H9 (cell line): ENCODE data around the gene AMDHD2. TPM values are rescaled to one million over a fixed set of nuclear protein-coding genes. Genes with fewer than 3 reads are reported as not detected.
"Not testable (repeated sequence)": the region's sequence is repeated elsewhere in the genome, so short reads cannot be mapped to it uniquely, and the experiment has no call there.

Experiments
- DNase-seq: peaks from one replicate; pipeline ENCODE4 v3.0.0-alpha.2; 2017
- H2AFZ ChIP-seq: one replicate; pipeline ENCODE4 v1.6.1; 2013; ENCODE audit warnings: mild to moderate bottlenecking, low read length, control low read depth, moderate library complexity
- H2AK5ac ChIP-seq: 2 replicates; pipeline ENCODE4 v1.6.1; 2013; ENCODE audit warnings: low read length, control low read depth, mixed read lengths; ENCODE audit not compliant: insufficient read length
- H2BK120ac ChIP-seq: one replicate; pipeline ENCODE4 v1.6.1; 2013; ENCODE audit warnings: low read depth, mild to moderate bottlenecking, low read length, control low read depth, inconsistent platforms; ENCODE audit not compliant: poor library complexity, severe bottlenecking
- H2BK12ac ChIP-seq: 2 replicates; pipeline ENCODE4 v1.6.1; 2013; ENCODE audit warnings: low read length, control low read depth, mixed read lengths, low read depth; ENCODE audit not compliant: insufficient read length
- H2BK15ac ChIP-seq: 2 replicates; pipeline ENCODE4 v1.6.1; 2013; ENCODE audit warnings: low read depth, low read length, control low read depth
- H2BK20ac ChIP-seq: one replicate; pipeline ENCODE4 v1.6.1; 2013; ENCODE audit warnings: low read depth, mild to moderate bottlenecking, low read length, control low read depth, inconsistent platforms; ENCODE audit not compliant: poor library complexity, severe bottlenecking
- H2BK5ac ChIP-seq: 2 replicates; pipeline ENCODE4 v1.6.1; 2013; ENCODE audit warnings: low read length, control low read depth, mixed read lengths; ENCODE audit not compliant: insufficient read length
- H3K14ac ChIP-seq: 2 replicates; pipeline ENCODE4 v1.6.1; 2013; ENCODE audit warnings: low read length, control low read depth; ENCODE audit not compliant: insufficient read depth
- H3K18ac ChIP-seq: 2 replicates; pipeline ENCODE4 v1.6.1; 2013; ENCODE audit warnings: low read depth, mild to moderate bottlenecking, mixed read lengths, low read length, control low read depth; ENCODE audit not compliant: insufficient read length
- H3K23ac ChIP-seq: 2 replicates; pipeline ENCODE4 v1.6.1; 2013; ENCODE audit warnings: low read length, control low read depth, mixed read lengths, low read depth; ENCODE audit not compliant: insufficient read length
- H3K23me2 ChIP-seq: 2 replicates; pipeline ENCODE4 v1.6.1; 2013; ENCODE audit warnings: low read depth, mild to moderate bottlenecking, mixed read lengths, low read length, control low read depth; ENCODE audit not compliant: insufficient read length, poor library complexity, severe bottlenecking
- H3K27ac ChIP-seq: 2 replicates; pipeline ENCODE4 v1.5.1; 2013; ENCODE audit warnings: low read length, control low read depth, mixed read lengths, low read depth; ENCODE audit not compliant: insufficient read length
- H3K27me3 ChIP-seq: 2 replicates; pipeline ENCODE4 v1.6.1; 2013; ENCODE audit warnings: low read length, control low read depth, inconsistent platforms; ENCODE audit not compliant: insufficient read depth
- H3K4ac ChIP-seq: 2 replicates; pipeline ENCODE4 v1.6.1; 2013; ENCODE audit warnings: low read depth, mild to moderate bottlenecking, control low read depth, inconsistent platforms, low read length, moderate library complexity
- H3K4me1 ChIP-seq: 2 replicates; pipeline ENCODE4 v1.6.1; 2013; ENCODE audit warnings: low read length, control low read depth, inconsistent platforms; ENCODE audit not compliant: insufficient read depth
- H3K4me2 ChIP-seq: 2 replicates; pipeline ENCODE4 v1.6.1; 2013; ENCODE audit warnings: low read length, control low read depth, mixed read lengths; ENCODE audit not compliant: insufficient read length, insufficient read depth
- H3K56ac ChIP-seq: 2 replicates; pipeline ENCODE4 v1.6.1; 2013; ENCODE audit warnings: low read depth, mild to moderate bottlenecking, mixed read lengths, low read length, control low read depth; ENCODE audit not compliant: insufficient read length
- H3K79me1 ChIP-seq: 2 replicates; pipeline ENCODE4 v1.6.1; 2013; ENCODE audit warnings: low read depth, mild to moderate bottlenecking, moderate library complexity, low read length, control low read depth, inconsistent platforms; ENCODE audit not compliant: insufficient read depth, poor library complexity, severe bottlenecking
- H3K79me2 ChIP-seq: 2 replicates; pipeline ENCODE4 v1.6.1; 2013; ENCODE audit warnings: low read length, control low read depth, inconsistent platforms; ENCODE audit not compliant: insufficient read depth
- H3K9ac ChIP-seq: 2 replicates; pipeline ENCODE4 v1.6.1; 2013; ENCODE audit warnings: low read length, control low read depth, mixed read lengths; ENCODE audit not compliant: insufficient read length; ENCODE audit errors: extremely low read depth
- H3K9me3 ChIP-seq: one replicate; pipeline ENCODE4 v1.6.1; 2013; ENCODE audit warnings: low read depth, low read length, inconsistent platforms; ENCODE audit not compliant: control insufficient read depth
- H3T11ph ChIP-seq: one replicate; pipeline ENCODE4 v1.6.1; 2013; ENCODE audit warnings: mild to moderate bottlenecking, low read length, control low read depth, inconsistent platforms
- H4K20me1 ChIP-seq: one replicate; pipeline ENCODE4 v1.6.1; 2013; ENCODE audit not compliant: control insufficient read depth, insufficient read length, insufficient read depth
- H4K5ac ChIP-seq: 2 replicates; pipeline ENCODE4 v1.6.1; 2013; ENCODE audit warnings: low read depth, mild to moderate bottlenecking, mixed read lengths, low read length, control low read depth; ENCODE audit not compliant: insufficient read length
- H4K8ac ChIP-seq: replicated peaks from 2 replicates; pipeline ENCODE4 v1.6.1; 2013; ENCODE audit warnings: low read length, control low read depth, mixed read lengths, low read depth; ENCODE audit not compliant: insufficient read length
- H4K91ac ChIP-seq: 2 replicates; pipeline ENCODE4 v1.6.1; 2013; ENCODE audit warnings: low read depth, mild to moderate bottlenecking, moderate library complexity, mixed read lengths, low read length, control low read depth; ENCODE audit not compliant: insufficient read length
- H3K27ac Mint-ChIP-seq, 3 experiments: 2 replicates in 2 of 3; 3 replicates in 1 of 3; pipeline ENCODE4 v1.8.0; 2020 to 2021; ENCODE audit warnings: mixed read lengths in 3 of 3, mild to moderate bottlenecking in 1 of 3, moderate library complexity in 1 of 3
- H3K27me3 Mint-ChIP-seq: 2 replicates; pipeline ENCODE4 v1.8.0; 2021; ENCODE audit warnings: low read depth, mild to moderate bottlenecking, moderate library complexity, mixed read lengths
- H3K36me3 Mint-ChIP-seq, 3 experiments: 2 replicates in 2 of 3; 3 replicates in 1 of 3; pipeline ENCODE4 v1.8.0; 2020 to 2021; ENCODE audit warnings: low read depth in 3 of 3, mixed read lengths in 3 of 3; ENCODE audit not compliant: insufficient read depth in 1 of 3
- H3K4me1 Mint-ChIP-seq, 2 experiments: 2 replicates each; pipeline ENCODE4 v1.8.0; 2020; ENCODE audit warnings: mixed read lengths in 2 of 2
- H3K4me3 Mint-ChIP-seq, 2 experiments: 2 replicates in 1 of 2; 3 replicates in 1 of 2; pipeline ENCODE4 v1.8.0; 2020 to 2021; ENCODE audit warnings: mild to moderate bottlenecking in 2 of 2, mixed read lengths in 2 of 2, moderate library complexity in 1 of 2
- H3K9me3 Mint-ChIP-seq, 2 experiments: 2 replicates in 1 of 2; 3 replicates in 1 of 2; pipeline ENCODE4 v1.8.0; 2020; ENCODE audit warnings: mild to moderate bottlenecking in 2 of 2, mixed read lengths in 2 of 2, moderate library complexity in 1 of 2
- WGBS: extraction: QIAGEN DNeasy Blood & Tissue Kit; methylation state at CpG from one replicate; pipeline ENCODE4 v1.1.7; 2013; ENCODE audit warnings: missing lambda C conversion rate, low lambda C conversion rate, mixed read lengths; ENCODE audit not compliant: insufficient read length; ENCODE audit errors: extremely low coverage; 5-methylcytosine and 5-hydroxymethylcytosine counted together
- total RNA-seq: library from RNA; stranded (reverse); gene quantifications from 2 replicates; pipeline ENCODE4 v1.2.1, GENCODE V29; 2021

Gene AMDHD2
- total RNA-seq, 1 experiment from 2014 or later, result 61.5 TPM

- not testable (repeated sequence) for H2BK5ac ChIP-seq, H4K91ac ChIP-seq, H2AFZ ChIP-seq, H3K27ac Mint-ChIP-seq, H3K4me2 ChIP-seq, H3T11ph ChIP-seq, H4K5ac ChIP-seq, H3K14ac ChIP-seq, H3K4me1 Mint-ChIP-seq, H3K27ac ChIP-seq, DNase-seq, H3K9me3 Mint-ChIP-seq, H2AK5ac ChIP-seq, H4K20me1 ChIP-seq, H3K4me3 Mint-ChIP-seq, H3K79me1 ChIP-seq, H3K27me3 ChIP-seq, H3K79me2 ChIP-seq, H3K18ac ChIP-seq, H3K23ac ChIP-seq, H2BK20ac ChIP-seq, H3K36me3 Mint-ChIP-seq, H2BK15ac ChIP-seq, H3K23me2 ChIP-seq, H2BK12ac ChIP-seq, H4K8ac ChIP-seq, H3K9me3 ChIP-seq, H3K4ac ChIP-seq, H2BK120ac ChIP-seq, H3K56ac ChIP-seq, H3K27me3 Mint-ChIP-seq, H3K4me1 ChIP-seq, H3K9ac ChIP-seq
- no CpG with 5 or more reads among the region's 21 CpGs for WGBS
Measured at GRCh38 chr16:2575839-2576238, 55.7 kb downstream of the AMDHD2 start.

GRCh38 chr16:2577044-2577443 is 56.9 kb downstream of the AMDHD2 start:
- H2AK5ac ChIP-seq, H3K4me1 Mint-ChIP-seq, H4K91ac ChIP-seq, H2BK12ac ChIP-seq, H3K27me3 Mint-ChIP-seq, H3K27ac Mint-ChIP-seq, H3K9ac ChIP-seq, H3K9me3 Mint-ChIP-seq, H3K27me3 ChIP-seq, H2AFZ ChIP-seq, H3K4me1 ChIP-seq, H3K14ac ChIP-seq, H3K56ac ChIP-seq, H3K18ac ChIP-seq, H3K79me1 ChIP-seq, H3K4ac ChIP-seq, H3K4me3 Mint-ChIP-seq, DNase-seq, H4K8ac ChIP-seq, H4K20me1 ChIP-seq, H3K27ac ChIP-seq, H2BK120ac ChIP-seq, H3K36me3 Mint-ChIP-seq, H3K4me2 ChIP-seq, H3K23me2 ChIP-seq, H3T11ph ChIP-seq, H3K9me3 ChIP-seq, H2BK5ac ChIP-seq, H2BK20ac ChIP-seq, H4K5ac ChIP-seq, H3K79me2 ChIP-seq, H3K23ac ChIP-seq, H2BK15ac ChIP-seq: not testable (repeated sequence)
- no CpG with 5 or more reads among the region's 26 CpGs for WGBS
